SK-N-SH (cell line): ENCODE data around the gene TUBB2B. TPM values are rescaled to one million over a fixed set of nuclear protein-coding genes. Genes with fewer than 3 reads are reported as not detected.
A peak's percentile ranks its signal among the peaks of the same experiment; 100 is the strongest.

Source experiments
- CTCF ChIA-PET: fragments of 300-600, 350-600 bp; formaldehyde crosslinking; extraction: SDS; loops from one replicate; lab custom pipeline; 2021; lab: Yijun Ruan, JAX
- POLR2A ChIA-PET: fragments of 350-600 bp; sonication (Branson Sonifier 250); formaldehyde crosslinking; extraction: SDS; loops from one replicate; lab custom pipeline; 2020; ENCODE audit warnings: antibody characterized with exemption, inconsistent platforms; lab: Yijun Ruan, JAX
- DNase-seq: peaks from one replicate; pipeline ENCODE4 v3.0.0; 2012
- H2AFZ ChIP-seq: fragments of 200-600 bp; sonication (generic); 2 replicates; pipeline ENCODE4 v1.8.1; 2016; ENCODE audit warnings: antibody characterized with exemption, mild to moderate bottlenecking, low read depth
- H3F3A ChIP-seq: fragments of 200-600 bp; sonication (generic); replicated peaks from 2 replicates; pipeline ENCODE3; 2016; ENCODE audit warnings: antibody characterized with exemption, mild to moderate bottlenecking; ENCODE audit not compliant: insufficient read depth
- H3K27ac ChIP-seq, 2 experiments: fragments of 200-500 bp in 1 of 2; fragments of 200-600 bp in 1 of 2; sonication (Bioruptor generic) in 1 of 2; sonication (generic), shearing (Covaris generic) in 1 of 2; 2 replicates each; pipeline versions ENCODE4 v1.5.1 to v1.6.1; 2014 to 2016; ENCODE audit warnings: low read depth in 2 of 2, inconsistent platforms in 1 of 2, low read length in 1 of 2, mild to moderate bottlenecking in 1 of 2, mixed read lengths in 1 of 2
- H3K27me3 ChIP-seq: fragments of 200-600 bp; sonication (generic), shearing (Covaris generic); 2 replicates; pipeline ENCODE4 v1.6.1; 2016; ENCODE audit warnings: mixed run types; ENCODE audit not compliant: insufficient read depth
- H3K36me3 ChIP-seq, 2 experiments: fragments of 200-500 bp in 1 of 2; fragments of 200-600 bp in 1 of 2; sonication (Bioruptor generic) in 1 of 2; sonication (generic) in 1 of 2; replicated peaks in 1 of 2; 2 replicates each; pipeline versions ENCODE3 to v1.5.1; 2014 to 2016; ENCODE audit warnings: low read length in 1 of 2, mild to moderate bottlenecking in 1 of 2; ENCODE audit not compliant: insufficient read depth in 2 of 2, control insufficient read depth in 1 of 2
- H3K4me1 ChIP-seq, 2 experiments: fragments of 200-500 bp in 1 of 2; fragments of 200-600 bp in 1 of 2; sonication (Bioruptor generic) in 1 of 2; sonication (generic), shearing (Covaris generic) in 1 of 2; 2 replicates each; pipeline versions ENCODE4 v1.5.1 to v1.6.1; 2014 to 2016; ENCODE audit warnings: low read depth in 1 of 2, low read length in 1 of 2, mixed run types in 1 of 2; ENCODE audit not compliant: insufficient read depth in 2 of 2, control insufficient read depth in 1 of 2
- H3K4me2 ChIP-seq: fragments of 200-600 bp; sonication (generic), shearing (Covaris generic); 2 replicates; pipeline ENCODE4 v1.6.1; 2017; ENCODE audit warnings: mixed run types
- H3K4me3 ChIP-seq, 2 experiments: fragments of 200-500 bp in 1 of 2; fragments of 200-600 bp in 1 of 2; sonication (Bioruptor generic) in 1 of 2; sonication (generic), shearing (Covaris generic) in 1 of 2; 2 replicates each; pipeline versions ENCODE4 v1.5.1 to v1.8.1; 2014 to 2016; ENCODE audit warnings: low read depth in 2 of 2, inconsistent platforms in 1 of 2, low read length in 1 of 2, mild to moderate bottlenecking in 1 of 2, mixed read lengths in 1 of 2, moderate library complexity in 1 of 2
- H3K79me2 ChIP-seq: fragments of 200-600 bp; sonication (generic); 2 replicates; pipeline ENCODE4 v1.8.1; 2017; ENCODE audit warnings: mild to moderate bottlenecking; ENCODE audit not compliant: insufficient read depth
- H3K9ac ChIP-seq: fragments of 200-600 bp; sonication (generic); 2 replicates; pipeline ENCODE4 v1.6.1; 2017; ENCODE audit warnings: mixed run types
- H3K9me2 ChIP-seq: fragments of 200-600 bp; sonication (generic); 2 replicates; pipeline ENCODE4 v1.6.1; 2017; ENCODE audit warnings: mixed run types
- H3K9me3 ChIP-seq: fragments of 200-600 bp; sonication (generic); 2 replicates; pipeline ENCODE4 v1.6.1; 2017; ENCODE audit warnings: mixed run types, mild to moderate bottlenecking, moderate library complexity
- H4K20me1 ChIP-seq: fragments of 200-600 bp; sonication (generic); 2 replicates; pipeline ENCODE4 v1.6.1; 2017; ENCODE audit warnings: mild to moderate bottlenecking, mixed run types; ENCODE audit not compliant: insufficient read depth
- CHD2 ChIP-seq: fragments of 150-350 bp; IDR thresholded peaks from 2 replicates; pipeline ENCODE4 v1.6.1; 2018; ENCODE audit warnings: low read length; ENCODE audit not compliant: partially characterized antibody
- CTCF ChIP-seq: fragments of 200-600 bp; sonication (generic); IDR thresholded peaks from 2 replicates; pipeline ENCODE4 v1.6.1; 2017; ENCODE audit warnings: antibody characterized with exemption, mild to moderate bottlenecking, moderate library complexity
- EP300 ChIP-seq, 2 experiments: IDR thresholded peaks; 2 replicates each; pipeline versions ENCODE4 v1.4.0 to v1.6.1; 2012; ENCODE audit warnings: borderline replicate concordance in 1 of 2, low read depth in 1 of 2, low read length in 1 of 2
- FOSL2 ChIP-seq: IDR thresholded peaks from 2 replicates; pipeline ENCODE4 v1.4.0; 2012; ENCODE audit warnings: low read depth, mild to moderate bottlenecking, moderate library complexity, borderline replicate concordance
- FOXM1 ChIP-seq: IDR thresholded peaks from 2 replicates; pipeline ENCODE4 v1.4.0; 2012; ENCODE audit warnings: low read depth, mild to moderate bottlenecking
- IRF3 ChIP-seq: fragments of 150-350 bp; IDR thresholded peaks from 2 replicates; pipeline ENCODE4 v1.6.1; 2016; ENCODE audit warnings: mild to moderate bottlenecking, low read depth, low read length
- JUND ChIP-seq: IDR thresholded peaks from 2 replicates; pipeline ENCODE4 v1.4.0; 2012
- MXI1 ChIP-seq: IDR thresholded peaks from 2 replicates; pipeline ENCODE4 v1.6.1; 2012; ENCODE audit warnings: mild to moderate bottlenecking, low read depth, low read length, improper control_type of control experiment
- NFIC ChIP-seq: IDR thresholded peaks from 2 replicates; pipeline ENCODE4 v1.4.0; 2012; ENCODE audit warnings: borderline replicate concordance
- RXRA ChIP-seq: IDR thresholded peaks from 2 replicates; pipeline ENCODE4 v1.4.0; 2012; ENCODE audit warnings: low read depth, mild to moderate bottlenecking, borderline replicate concordance
- SIN3A ChIP-seq: IDR thresholded peaks from 2 replicates; pipeline ENCODE4 v1.6.1; 2012; ENCODE audit warnings: low read depth, mild to moderate bottlenecking, low read length, moderate library complexity, borderline replicate concordance
- TCF12 ChIP-seq: IDR thresholded peaks from 2 replicates; pipeline ENCODE4 v1.4.0; 2012
- TEAD4 ChIP-seq: IDR thresholded peaks from 2 replicates; pipeline ENCODE4 v1.4.0; 2012; ENCODE audit warnings: mild to moderate bottlenecking, borderline replicate concordance; ENCODE audit not compliant: insufficient read depth
- USF1 ChIP-seq: IDR thresholded peaks from 2 replicates; pipeline ENCODE4 v1.4.0; 2012; ENCODE audit warnings: low read depth, borderline replicate concordance
- ZBTB33 ChIP-seq: IDR thresholded peaks from 2 replicates; pipeline ENCODE4 v1.4.0; 2012; ENCODE audit warnings: low read depth, borderline replicate concordance
- WGBS: methylation state at CpG from one replicate; pipeline ENCODE4 v1.1.6; 2017; ENCODE audit warnings: low lambda C conversion rate; 5-methylcytosine and 5-hydroxymethylcytosine counted together
- polyA plus RNA-seq, 3 experiments: library from polyadenylated mRNA; depleted of rRNA; stranded (reverse); fragments of >200 nt; gene quantifications; 2 replicates each; pipeline ENCODE4 v1.2.3, GENCODE V29; 2012

The TUBB2B gene
- polyA plus RNA-seq, 1 of the 3 experiments (the other 2 are of a cell fraction), result 162 TPM

GRCh38 chr6:3212261-3212660 is 15.2 kb downstream of the TUBB2B start:
- Histone ChIP-seq H3K79me2 (no peaks in the 10 kb centered on the region), H4K20me1 (no peaks in the 10 kb centered on the region), H3F3A (peaks cover 32% of the 10 kb centered on the region), H3K4me2 (no peak overlapping the region), H3K4me3 (no peak overlapping the region), H3K36me3 (no peaks in the 10 kb centered on the region), H2AFZ (no peak overlapping the region), H3K27ac (peak overlapping the region in 1 of 2 experiments; percentile 46; a peak in 1 of 4 replicates), H3K9me3 (no peaks in the 10 kb centered on the region), H3K27me3 (no peaks in the 10 kb centered on the region), H3K4me1 (peaks cover 16 to 25% of the 10 kb centered on the region in 2 experiments), H3K9ac (no peak overlapping the region), H3K9me2 (no peaks in the 10 kb centered on the region)
- no peak for TF ChIP-seq EP300 (IDR thresholded peaks at IDR 0.05; ENCODE audit: borderline replicate concordance in 1 of 2, low read depth in 1 of 2, low read length in 1 of 2)
- TF ChIP-seq NFIC, result no peak
- TF ChIP-seq FOSL2, result no peak
- TF ChIP-seq SIN3A, result no peak
- no peak for TF ChIP-seq CHD2
- ChIA-PET POLR2A (no interaction called here), CTCF (interaction anchor here (1.2 to 2.0 kb wide), 3 partner anchors 13 to 18 kb away, joined by 3 to 5 read pairs (median 4); no protein-coding TSS in a partner anchor)
- 97% methylated on average over 5 of the region's 6 CpGs for WGBS
- DNase-seq, result no peak

- H3K27ac ChIP-seq, result peak overlapping the region in 1 of 2 experiments; percentile 46; a peak in 2 of 4 replicates
- no peak overlapping the region for H3K4me3 ChIP-seq
- H4K20me1 ChIP-seq, result no peaks in the 10 kb centered on the region
- WGBS, result 79% methylated on average over 5 of the region's 5 CpGs
- H3K27me3 ChIP-seq, result no peaks in the 10 kb centered on the region
- H3K79me2 ChIP-seq, result no peaks in the 10 kb centered on the region
- DNase-seq, result no peak
- no peaks in the 10 kb centered on the region for H3K36me3 ChIP-seq
- H3K4me2 ChIP-seq, result no peak overlapping the region
- peaks cover 32% of the 10 kb centered on the region for H3F3A ChIP-seq
- 0 out of 2 replicates have a peak overlapping the region, but pooled peaks have one; percentile 1 for H2AFZ ChIP-seq
- H3K4me1 ChIP-seq, result peaks cover 16 to 25% of the 10 kb centered on the region in 2 experiments
- no peak overlapping the region for H3K9ac ChIP-seq
- POLR2A ChIA-PET, result interaction anchor here (0.6 kb wide), 1 partner anchor 76 kb away, joined by 3 read pairs; no protein-coding TSS in a partner anchor
- no peaks in the 10 kb centered on the region for H3K9me3 ChIP-seq
- TF ChIP-seq TCF12 (peak; percentile 24; the same call in 1 of the 2 replicates), MXI1 (no peak)
- H3K9me2 ChIP-seq, result no peaks in the 10 kb centered on the region
- CTCF ChIA-PET, result interaction anchor here (1.2 to 1.4 kb wide), 2 partner anchors 12 to 17 kb away, joined by 3 to 5 read pairs; no protein-coding TSS in a partner anchor
Observed at GRCh38 chr6:3211681-3212080, 15.8 kb downstream of the TUBB2B start.

- 97% methylated on average over 9 of the region's 9 CpGs for WGBS
- peak overlapping the region; percentile 66; the same call in 1 of the 2 replicates for H3K4me2 ChIP-seq
- ChIA-PET CTCF (interaction anchor here (0.9 to 2.5 kb wide), 8 partner anchors 10 to 89 kb away, joined by 3 to 8 read pairs (median 4); no protein-coding TSS in a partner anchor), POLR2A (interaction anchor here (0.6 to 2.4 kb wide), 4 partner anchors 13 to 53 kb away, joined by 3 to 18 read pairs (median 6); partner anchors contain the start of genes TUBB2A and TUBB2B)
- no peaks in the 10 kb centered on the region for H3K36me3 ChIP-seq
- H3K4me1 ChIP-seq, result peaks cover 16 to 25% of the 10 kb centered on the region in 2 experiments
- H3K79me2 ChIP-seq, result no peaks in the 10 kb centered on the region
- peaks cover 30% of the 10 kb centered on the region for H3F3A ChIP-seq
- H3K4me3 ChIP-seq, result no peak overlapping the region
- no peaks in the 10 kb centered on the region for H3K9me3 ChIP-seq
- H3K27me3 ChIP-seq, result no peaks in the 10 kb centered on the region
- H3K9ac ChIP-seq, result no peak overlapping the region
- H2AFZ ChIP-seq, result peak overlapping the region; percentile 64; the same call in 1 of the 2 replicates
- H3K27ac ChIP-seq, result peak overlapping the region in 1 of 2 experiments; percentile 80; a peak in 2 of 4 replicates
- no peaks in the 10 kb centered on the region for H4K20me1 ChIP-seq
- H3K9me2 ChIP-seq, result no peaks in the 10 kb centered on the region
- DNase-seq, result no peak
- no peak for TF ChIP-seq ZBTB33
- TF ChIP-seq TEAD4, result no peak
- TF ChIP-seq IRF3, result no peak
- no peak for TF ChIP-seq CTCF
- TF ChIP-seq FOXM1, result no peak
- TF ChIP-seq RXRA, result no peak
- TF ChIP-seq JUND, result no peak
- no peak for TF ChIP-seq USF1
Observed at GRCh38 chr6:3210024-3210610, 17.3 kb downstream of the TUBB2B start.
